Measurements from ENCODE around the gene PHC2. TPM values are rescaled to one million over a fixed set of nuclear protein-coding genes. Genes with fewer than 3 reads are reported as not detected.

PHC2 gene
- total RNA-seq, 1 experiment from 2014 or later, result 9.4 TPM

DNA sequence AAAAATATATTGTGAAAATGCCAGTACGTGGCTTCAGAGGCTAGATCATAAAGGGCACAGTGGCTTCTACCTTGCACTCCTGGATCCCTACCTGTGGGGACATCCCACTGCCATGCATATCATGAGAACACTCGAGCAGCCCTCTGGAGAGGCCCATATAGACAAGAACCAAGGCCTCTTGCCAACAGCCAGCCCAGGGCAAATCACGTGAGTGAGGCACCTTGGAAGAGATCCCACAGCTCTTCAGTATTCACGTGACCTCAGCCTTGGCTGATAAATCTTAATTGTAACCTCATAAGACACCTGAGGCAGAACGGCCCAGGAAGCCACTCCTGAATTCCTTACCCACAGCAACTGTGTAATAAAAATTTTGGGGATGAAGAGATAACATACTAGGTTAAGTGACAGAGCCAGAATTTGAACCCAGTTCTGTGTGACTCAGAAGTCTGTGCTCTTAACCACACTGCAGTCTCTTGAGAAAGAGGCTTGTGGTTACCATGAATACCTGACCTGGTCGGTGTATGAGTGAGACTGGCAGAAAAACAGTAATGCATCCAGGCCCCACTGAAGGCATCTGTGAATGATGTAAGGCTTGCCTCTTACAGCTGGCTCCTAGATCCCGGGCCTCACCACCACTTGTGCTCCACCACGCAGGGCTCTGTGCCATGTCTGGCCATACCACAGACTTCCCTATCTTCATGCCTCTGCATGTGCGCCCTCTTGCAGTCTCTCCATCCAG, 103.1 kb downstream of the PHC2 start:
- Mint-ChIP-seq H3K36me3 (ENCODE audit: insufficient read depth in 1 of 3, low read depth in 3 of 3) (peaks cover 7 to 58% (median 12%) of the 10 kb centered on the region in 3 experiments; a peak in 6 of 7 replicates), H3K4me3 (no peak overlapping the region), H3K4me1 (peaks cover 0 to 5% of the 10 kb centered on the region in 2 experiments; a peak in 2 of 4 replicates), H3K27ac (no peak overlapping the region), H3K27me3 (ENCODE audit: low read depth) (peaks cover 1% of the 10 kb centered on the region; the same call in 1 of the 2 replicates), H3K9me3 (no peaks in the 10 kb centered on the region)
- no peak overlapping the region for H2BK15ac ChIP-seq (ENCODE audit: low read depth, low read length)
- H3T11ph ChIP-seq (ENCODE audit: low read length), result no peak overlapping the region
- no peak overlapping the region for H3K23ac ChIP-seq (ENCODE audit: insufficient read length, low read depth, low read length)
- H2BK12ac ChIP-seq (ENCODE audit: insufficient read length, low read depth, low read length), result no peak overlapping the region
- no peak overlapping the region for H3K18ac ChIP-seq (ENCODE audit: insufficient read length, low read depth, low read length)
- no peaks in the 10 kb centered on the region for H3K79me2 ChIP-seq (ENCODE audit: insufficient read depth, low read length)
- H2BK5ac ChIP-seq (ENCODE audit: insufficient read length, low read length), result no peak overlapping the region
- no peaks in the 10 kb centered on the region for H4K20me1 ChIP-seq (ENCODE audit: control insufficient read depth, insufficient read depth, insufficient read length)
- H3K9ac ChIP-seq (ENCODE audit: extremely low read depth, insufficient read length, low read length), result no peak overlapping the region
- no peak overlapping the region for H3K27ac ChIP-seq (ENCODE audit: insufficient read length, low read depth, low read length)
- no peak overlapping the region for H2BK20ac ChIP-seq (ENCODE audit: low read depth, low read length, poor library complexity, severe bottlenecking)
- no peaks in the 10 kb centered on the region for H3K27me3 ChIP-seq (ENCODE audit: insufficient read depth, low read length)
- no peak overlapping the region for H4K91ac ChIP-seq (ENCODE audit: insufficient read length, low read depth, low read length)
- no peaks in the 10 kb centered on the region for H3K79me1 ChIP-seq (ENCODE audit: insufficient read depth, low read depth, low read length, poor library complexity, severe bottlenecking)
- H3K4ac ChIP-seq (ENCODE audit: low read depth, low read length), result no peak overlapping the region
- TF ChIP-seq CTCF (conservative IDR thresholded peaks at IDR 0.05), result no peak
- H3K4me1 ChIP-seq (ENCODE audit: insufficient read depth, low read length), result no peaks in the 10 kb centered on the region
- WGBS (ENCODE audit: extremely low coverage, insufficient read length, low lambda C conversion rate), result no CpG with 5 or more reads among the region's 9 CpGs
- no peak overlapping the region for H3K14ac ChIP-seq (ENCODE audit: insufficient read depth, low read length)
- no peaks in the 10 kb centered on the region for H3K23me2 ChIP-seq (ENCODE audit: insufficient read length, low read depth, low read length, poor library complexity, severe bottlenecking)
- H2AK5ac ChIP-seq (ENCODE audit: insufficient read length, low read length), result no peak overlapping the region
- DNase-seq, result no peak
- no peak overlapping the region for H4K5ac ChIP-seq (ENCODE audit: insufficient read length, low read depth, low read length)
- no peak overlapping the region for H2AFZ ChIP-seq (ENCODE audit: low read length)
- H3K56ac ChIP-seq (ENCODE audit: insufficient read length, low read depth, low read length), result no peak overlapping the region
- H2BK120ac ChIP-seq (ENCODE audit: low read depth, low read length, poor library complexity, severe bottlenecking), result no peak overlapping the region
- H3K4me2 ChIP-seq (ENCODE audit: insufficient read depth, insufficient read length, low read length), result no peak overlapping the region
- H4K8ac ChIP-seq (replicated peaks; ENCODE audit: insufficient read length, low read depth, low read length), result no peak overlapping the region
- H3K9me3 ChIP-seq (ENCODE audit: control insufficient read depth, low read depth, low read length), result no peaks in the 10 kb centered on the region

All from H9 (cell line).